Activated CD8-positive, alpha-beta memory T cell treated with anti-CD3 and anti-CD28 coated beads, Interleukin-2, amount 50 U/mL, for 4 hours (primary cell): ENCODE results near the gene AMBRA1.
"Not testable (repeated sequence)": the region's sequence is repeated elsewhere in the genome, so short reads cannot be mapped to it uniquely, and the experiment has no call there.

Experiments
- DNase-seq: peaks from one replicate; pipeline ENCODE4 v3.0.0-alpha.2; 2020

AMBRA1 gene

GRCh38 chr11:46389450-46390330, 204.1 kb downstream of the AMBRA1 start:
- DNase-seq: peak; percentile 46

GRCh38 chr11:46388619-46389449, 205.0 kb downstream of the AMBRA1 start:
- no peak for DNase-seq

- no peak for DNase-seq
These were observed 205.8 kb downstream of the AMBRA1 start for GRCh38 chr11:46387919-46388618.

GRCh38 chr11:46387456-46387855, 206.4 kb downstream of the AMBRA1 start:
- DNase-seq: no peak

GRCh38 chr11:46386674-46387073, 207.1 kb downstream of the AMBRA1 start:
- DNase-seq: no peak

GRCh38 chr11:46386005-46386578, 207.7 kb downstream of the AMBRA1 start:
- DNase-seq: no peak

GRCh38 chr11:46385169-46386004, 208.4 kb downstream of the AMBRA1 start:
- no peak for DNase-seq

- DNase-seq: no peak
These were observed 209.7 kb downstream of the AMBRA1 start for GRCh38 chr11:46383974-46384701.

GRCh38 chr11:46383404-46383758, 210.4 kb downstream of the AMBRA1 start:
- DNase-seq: no peak

- DNase-seq: no peak
These were observed 211.0 kb downstream of the AMBRA1 start for GRCh38 chr11:46382646-46383403.

GRCh38 chr11:46381819-46382645, 211.8 kb downstream of the AMBRA1 start:
- DNase-seq: no peak

- no peak for DNase-seq
These were observed 212.6 kb downstream of the AMBRA1 start, which contains the start of gene MDK for GRCh38 chr11:46381048-46381818. TSS of gene MDK (plus strand) at chr11:46381669. CDS start at chr11:46382058, 389 bp downstream.

- peak; percentile 56 for DNase-seq
These were observed 213.3 kb downstream of the AMBRA1 start for GRCh38 chr11:46380340-46381047.

- not testable (repeated sequence) for DNase-seq
These were observed 214.1 kb downstream of the AMBRA1 start for GRCh38 chr11:46379482-46380293.

- DNase-seq: no peak
These were observed 214.9 kb downstream of the AMBRA1 start for GRCh38 chr11:46378811-46379481.

GRCh38 chr11:46378296-46378695, 215.5 kb downstream of the AMBRA1 start:
- DNase-seq: no peak
